SK-N-SH treated with all-trans-retinoic acid at 6 μM for 48 hours (cell line): ENCODE data around the gene ANKS1A.

Source experiments
- BACH2 ChIP-seq: fragments of 250-450 bp; sonication (Bioruptor Pico); IDR thresholded peaks from 2 replicates; pipeline ENCODE4 v1.9.0; 2021; ENCODE audit warnings: mild to moderate bottlenecking, borderline replicate concordance
- PATZ1 ChIP-seq: fragments of 250-450 bp; sonication (Bioruptor Pico); IDR thresholded peaks from 2 replicates; pipeline ENCODE4 v1.8.0; 2020; ENCODE audit warnings: mild to moderate bottlenecking, moderate library complexity, borderline replicate concordance
- RARB ChIP-seq: fragments of 250-450 bp; sonication (Bioruptor Pico); IDR thresholded peaks from 2 replicates; pipeline ENCODE4 v1.8.0; 2021; ENCODE audit warnings: mild to moderate bottlenecking, moderate library complexity
- TCF4 ChIP-seq: fragments of 250-450 bp; sonication (Bioruptor Pico); IDR thresholded peaks from 2 replicates; pipeline ENCODE4 v1.8.0; 2021; ENCODE audit warnings: mild to moderate bottlenecking, moderate library complexity, borderline replicate concordance
- ZFP30 ChIP-seq: fragments of 450-650 bp; formaldehyde crosslinking; IDR thresholded peaks from 2 replicates; pipeline ENCODE4 v1.5.0; 2022; ENCODE audit warnings: mild to moderate bottlenecking, moderate library complexity

GRCh38 chr6:35078896-35079295, 189.8 kb downstream of the ANKS1A start:
- TF ChIP-seq BACH2, result no peak
- TF ChIP-seq RARB (CRISPR knock-in tag), result no peak
- TF ChIP-seq TCF4 (CRISPR knock-in tag), result no peak
- TF ChIP-seq ZFP30 (CRISPR knock-in tag), result no peak
- no peak for TF ChIP-seq PATZ1 (CRISPR knock-in tag)
